Left ventricle myocardium inferior (tissue), 1 donor: Measurements from ENCODE around the gene SERPINB10. TPM values are rescaled to one million over a fixed set of nuclear protein-coding genes. Genes with fewer than 3 reads are reported as not detected.

Experiments
- DNase-seq: peaks from one replicate; pipeline ENCODE4 v3.0.0-alpha.2; 2020
- H3K27ac ChIP-seq: fragments of 200-600 bp; replicated peaks from 2 replicates; pipeline ENCODE4 v1.8.0; 2021
- H3K27me3 ChIP-seq: fragments of 200-600 bp; 2 replicates; pipeline ENCODE4 v1.8.0; 2021; ENCODE audit warnings: low read depth
- H3K36me3 ChIP-seq: fragments of 200-600 bp; 2 replicates; pipeline ENCODE4 v1.8.0; 2021
- H3K4me1 ChIP-seq: fragments of 200-600 bp; 2 replicates; pipeline ENCODE4 v1.8.0; 2021
- H3K4me3 ChIP-seq: fragments of 200-600 bp; 2 replicates; pipeline ENCODE4 v1.8.0; 2021; ENCODE audit warnings: mild to moderate bottlenecking, moderate library complexity
- H3K9me3 ChIP-seq: fragments of 200-600 bp; replicated peaks from 2 replicates; pipeline ENCODE4 v1.8.0; 2021
- CTCF ChIP-seq: fragments of 200-600 bp; IDR thresholded peaks from 2 replicates; pipeline ENCODE4 v1.8.0; 2021; ENCODE audit warnings: antibody characterized with exemption, mild to moderate bottlenecking, borderline replicate concordance
- intact Hi-C: fragments of 100-400 bp; cut with micrococcal nuclease; formaldehyde crosslinking; loops from one replicate; pipeline ENCODE4 v1.11.0; 2022
- total RNA-seq: library from RNA; stranded (reverse); fragmentation: NEBNext Ultra II Directional; extraction: Animal tissue kit (Norgen Biotek cat#: 25700); gene quantifications from one replicate; pipeline ENCODE4 v1.2.1, GENCODE V29; 2021
- donor health status: DM: no; HTN: yes; CAD: no; lungs with severe emphysema.

Gene SERPINB10
- total RNA-seq, 1 donor from 2014 or later = not detected

DNA sequence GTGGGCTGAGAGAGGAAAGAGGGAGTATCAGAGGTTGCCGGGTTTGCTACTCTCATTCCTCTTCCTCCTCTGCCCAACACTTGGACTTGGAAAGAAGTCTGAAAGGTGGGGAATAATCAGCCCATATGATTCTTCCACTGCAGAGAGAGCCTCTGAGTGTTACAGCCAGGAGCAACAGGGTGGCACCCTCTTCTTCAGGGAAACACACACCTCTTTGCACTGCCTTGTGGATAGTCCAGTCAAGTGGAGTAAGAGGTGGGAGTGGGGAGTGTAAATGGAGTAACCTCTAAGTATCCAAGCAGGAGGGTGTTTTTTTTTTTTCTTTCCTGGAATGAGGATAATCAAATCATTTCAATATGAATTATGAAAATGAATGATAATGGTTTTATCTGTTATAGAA is 53.1 kb downstream of the SERPINB10 start:
- no peak overlapping the region for H3K27ac ChIP-seq
- no peaks in the 10 kb centered on the region for H3K9me3 ChIP-seq
- no peak overlapping the region for H3K4me3 ChIP-seq
- DNase-seq = no peak
- H3K36me3 ChIP-seq = no peaks in the 10 kb centered on the region
- peaks cover 44% of the 10 kb centered on the region for H3K27me3 ChIP-seq
- intact Hi-C loops = no loop called here
- no peaks in the 10 kb centered on the region for H3K4me1 ChIP-seq
- no peak for TF ChIP-seq CTCF

- no peak for TF ChIP-seq CTCF
- Histone ChIP-seq H3K27ac (no peak overlapping the region), H3K27me3 (peaks cover 41% of the 10 kb centered on the region), H3K36me3 (no peaks in the 10 kb centered on the region), H3K4me1 (no peaks in the 10 kb centered on the region), H3K4me3 (no peak overlapping the region), H3K9me3 (no peaks in the 10 kb centered on the region)
- intact Hi-C loops = no loop called here
- no peak for DNase-seq
Measured at GRCh38 chr18:63961435-63961980, 53.8 kb downstream of the SERPINB10 start.

DNA sequence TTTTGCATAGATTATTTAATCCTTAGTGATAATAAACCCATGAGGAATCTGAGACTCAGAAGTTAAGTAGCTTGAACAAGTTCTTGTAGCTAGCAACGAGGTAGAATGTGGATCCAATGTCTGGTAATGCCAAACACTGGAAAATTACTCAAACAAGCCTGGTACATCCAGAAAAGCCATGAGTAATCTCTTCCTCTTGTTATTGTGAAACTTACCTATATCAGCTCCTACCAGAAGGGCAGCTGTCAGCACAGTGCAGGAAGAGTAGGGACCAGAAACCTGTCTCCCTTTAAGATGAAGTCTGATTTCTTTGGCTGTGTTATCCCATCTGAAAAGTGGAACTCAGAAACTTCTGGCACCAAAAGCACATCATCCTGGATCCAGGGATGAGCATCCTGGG is 54.4 kb downstream of the SERPINB10 start:
- Histone ChIP-seq H3K36me3 (no peaks in the 10 kb centered on the region), H3K4me3 (no peak overlapping the region), H3K9me3 (no peaks in the 10 kb centered on the region), H3K4me1 (no peaks in the 10 kb centered on the region), H3K27ac (no peak overlapping the region), H3K27me3 (peaks cover 41% of the 10 kb centered on the region)
- DNase-seq = no peak
- intact Hi-C loops = no loop called here
- no peak for TF ChIP-seq CTCF

DNA sequence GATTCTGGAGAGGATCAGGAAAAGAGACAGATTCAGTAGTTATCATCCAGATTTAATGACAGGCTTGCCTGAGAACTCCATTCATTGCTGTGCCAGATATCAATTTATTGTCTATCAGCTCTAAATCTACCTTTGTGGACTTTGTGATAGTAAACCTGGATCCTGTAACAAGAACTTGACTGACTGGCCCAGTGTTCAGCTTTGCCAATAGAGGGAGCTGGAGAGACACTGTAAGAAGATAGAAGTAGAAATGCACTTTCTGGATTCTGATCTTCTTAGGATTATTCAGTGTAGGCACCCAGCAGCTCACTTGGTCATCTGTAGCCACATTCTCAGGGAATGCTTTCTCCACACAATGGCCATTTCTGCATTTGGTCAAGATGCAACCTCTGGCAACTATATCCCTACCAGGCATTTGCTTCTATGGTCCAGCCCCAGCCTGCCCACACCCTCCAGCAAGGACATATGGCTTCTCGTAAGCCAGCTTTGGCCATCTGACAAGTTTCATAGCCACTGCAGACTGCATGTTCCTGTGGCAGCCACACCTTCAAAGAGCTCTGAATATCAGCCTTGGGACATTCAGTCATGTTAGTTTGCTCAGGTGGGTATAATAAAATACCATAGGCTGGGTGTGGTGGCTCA is 56.0 kb downstream of the SERPINB10 start:
- H3K27ac ChIP-seq = no peak overlapping the region
- intact Hi-C loops = no loop called here

GRCh38 chr18:63964908-63965307 is 57.1 kb downstream of the SERPINB10 start:
- H3K9me3 ChIP-seq = no peaks in the 10 kb centered on the region

More for the DNA sequence above, 56.0 kb downstream of the SERPINB10 start:
- no peak for DNase-seq
- no peaks in the 10 kb centered on the region for H3K36me3 ChIP-seq
- no peak overlapping the region for H3K4me3 ChIP-seq
- no peaks in the 10 kb centered on the region for H3K9me3 ChIP-seq
- no peaks in the 10 kb centered on the region for H3K4me1 ChIP-seq
- peaks cover 30% of the 10 kb centered on the region for H3K27me3 ChIP-seq
- peak; percentile 89 for TF ChIP-seq CTCF

More at GRCh38 chr18:63964908-63965307, 57.1 kb downstream of the SERPINB10 start:
- H3K36me3 ChIP-seq = no peaks in the 10 kb centered on the region
- DNase-seq = no peak
- no peak for TF ChIP-seq CTCF
- H3K27ac ChIP-seq = no peak overlapping the region
- intact Hi-C loops = no loop called here
- H3K27me3 ChIP-seq = peaks cover 19% of the 10 kb centered on the region
- no peak overlapping the region for H3K4me3 ChIP-seq
- peaks cover 10% of the 10 kb centered on the region for H3K4me1 ChIP-seq
